Parathyroid adenoma (tissue), 2 donors: Measurements from ENCODE around the gene PGF.

Experiments used
- H2AFZ ChIP-seq: fragments of 300-600 bp; sonication (generic); one replicate; pipeline ENCODE4 v1.7.0; 2017; ENCODE audit warnings: antibody characterized with exemption, mild to moderate bottlenecking
- H3K27ac ChIP-seq: fragments of 300-600 bp; sonication (generic); one replicate; pipeline ENCODE4 v1.7.0; 2017
- H3K27me3 ChIP-seq: fragments of 300-600 bp; sonication (generic); one replicate; pipeline ENCODE4 v1.7.0; 2017; ENCODE audit warnings: low read length; ENCODE audit not compliant: control insufficient read depth, insufficient read depth
- H3K36me3 ChIP-seq: fragments of 300-600 bp; sonication (generic); one replicate; pipeline ENCODE4 v1.7.0; 2017; ENCODE audit warnings: low read length; ENCODE audit not compliant: control insufficient read depth, insufficient read depth
- H3K4me1 ChIP-seq: fragments of 300-600 bp; sonication (generic); one replicate; pipeline ENCODE4 v1.7.0; 2017; ENCODE audit warnings: control low read depth
- H3K4me2 ChIP-seq: fragments of 300-600 bp; sonication (generic); one replicate; pipeline ENCODE4 v1.7.0; 2017; ENCODE audit warnings: low read length
- H3K4me3 ChIP-seq: fragments of 300-600 bp; sonication (generic); one replicate; pipeline ENCODE4 v1.7.0; 2017; ENCODE audit warnings: low read depth, low read length
- H3K79me2 ChIP-seq: fragments of 300-600 bp; sonication (generic); one replicate; pipeline ENCODE4 v1.7.0; 2017; ENCODE audit warnings: control low read depth
- H3K9ac ChIP-seq: fragments of 300-600 bp; sonication (generic); one replicate; pipeline ENCODE4 v1.7.0; 2017; ENCODE audit warnings: mild to moderate bottlenecking
- H3K9me3 ChIP-seq: fragments of 300-600 bp; sonication (generic); one replicate; pipeline ENCODE4 v1.7.0; 2017; ENCODE audit warnings: low read length; ENCODE audit not compliant: control insufficient read depth
- TF ChIP-seq, protein P1 (sequence below): fragments of 300-600 bp; sonication (generic); IDR thresholded peaks from one replicate; pipeline ENCODE4 v1.7.0; 2017; ENCODE audit warnings: antibody characterized with exemption, mild to moderate bottlenecking
- donor health status: primary hyperparathyroidism.

The PGF gene

DNA sequence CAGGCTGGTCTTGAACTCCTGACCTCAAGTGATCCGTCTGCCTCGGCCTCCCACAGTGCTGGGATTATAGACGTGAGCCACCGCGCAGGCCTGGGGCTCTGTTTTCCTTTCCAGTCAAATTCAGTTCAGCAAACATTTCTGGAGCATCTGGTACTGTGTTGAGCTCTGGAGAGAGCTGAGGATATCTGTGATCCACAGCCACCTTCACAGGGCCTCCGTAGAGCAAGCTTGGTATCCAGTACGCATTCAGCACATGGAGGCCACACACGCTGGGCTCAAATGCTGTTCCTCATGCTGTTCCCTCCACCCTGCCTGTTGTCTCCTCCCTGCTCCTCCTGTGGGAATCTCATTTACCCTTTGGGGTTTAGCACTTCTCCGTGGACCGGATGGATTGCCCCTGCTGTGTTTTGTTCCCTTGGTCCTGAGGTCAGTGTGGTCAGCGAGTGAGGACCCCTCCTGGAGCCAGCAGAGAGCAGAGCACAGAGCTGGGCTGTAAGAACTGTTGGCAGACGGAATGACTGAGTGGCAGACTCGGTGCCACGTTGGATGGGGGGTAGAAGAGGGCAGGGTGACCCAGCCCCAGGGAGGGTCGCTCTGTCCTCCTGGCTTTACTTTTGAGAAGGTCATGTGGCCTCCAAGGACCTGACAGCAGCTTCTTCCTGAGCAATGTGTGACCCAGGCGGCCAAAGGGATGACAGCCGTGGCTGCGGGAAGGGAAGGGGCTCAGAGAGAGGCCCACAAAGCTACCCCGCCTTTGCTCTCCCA is 33.2 kb downstream of the PGF start:
- H3K27ac ChIP-seq = no peak overlapping the region
- H2AFZ ChIP-seq = peak overlapping the region; percentile 96
- no peaks in the 10 kb centered on the region for H3K36me3 ChIP-seq
- TF ChIP-seq, protein P1, sequence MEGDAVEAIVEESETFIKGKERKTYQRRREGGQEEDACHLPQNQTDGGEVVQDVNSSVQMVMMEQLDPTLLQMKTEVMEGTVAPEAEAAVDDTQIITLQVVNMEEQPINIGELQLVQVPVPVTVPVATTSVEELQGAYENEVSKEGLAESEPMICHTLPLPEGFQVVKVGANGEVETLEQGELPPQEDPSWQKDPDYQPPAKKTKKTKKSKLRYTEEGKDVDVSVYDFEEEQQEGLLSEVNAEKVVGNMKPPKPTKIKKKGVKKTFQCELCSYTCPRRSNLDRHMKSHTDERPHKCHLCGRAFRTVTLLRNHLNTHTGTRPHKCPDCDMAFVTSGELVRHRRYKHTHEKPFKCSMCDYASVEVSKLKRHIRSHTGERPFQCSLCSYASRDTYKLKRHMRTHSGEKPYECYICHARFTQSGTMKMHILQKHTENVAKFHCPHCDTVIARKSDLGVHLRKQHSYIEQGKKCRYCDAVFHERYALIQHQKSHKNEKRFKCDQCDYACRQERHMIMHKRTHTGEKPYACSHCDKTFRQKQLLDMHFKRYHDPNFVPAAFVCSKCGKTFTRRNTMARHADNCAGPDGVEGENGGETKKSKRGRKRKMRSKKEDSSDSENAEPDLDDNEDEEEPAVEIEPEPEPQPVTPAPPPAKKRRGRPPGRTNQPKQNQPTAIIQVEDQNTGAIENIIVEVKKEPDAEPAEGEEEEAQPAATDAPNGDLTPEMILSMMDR = no peak
- no peaks in the 10 kb centered on the region for H3K4me1 ChIP-seq
- peak overlapping the region; percentile 65 for H3K4me3 ChIP-seq
- no peaks in the 10 kb centered on the region for H3K27me3 ChIP-seq
- H3K79me2 ChIP-seq = no peaks in the 10 kb centered on the region
- H3K9ac ChIP-seq = no peak overlapping the region
- H3K4me2 ChIP-seq = peak overlapping the region; percentile 84
- no peaks in the 10 kb centered on the region for H3K9me3 ChIP-seq

DNA sequence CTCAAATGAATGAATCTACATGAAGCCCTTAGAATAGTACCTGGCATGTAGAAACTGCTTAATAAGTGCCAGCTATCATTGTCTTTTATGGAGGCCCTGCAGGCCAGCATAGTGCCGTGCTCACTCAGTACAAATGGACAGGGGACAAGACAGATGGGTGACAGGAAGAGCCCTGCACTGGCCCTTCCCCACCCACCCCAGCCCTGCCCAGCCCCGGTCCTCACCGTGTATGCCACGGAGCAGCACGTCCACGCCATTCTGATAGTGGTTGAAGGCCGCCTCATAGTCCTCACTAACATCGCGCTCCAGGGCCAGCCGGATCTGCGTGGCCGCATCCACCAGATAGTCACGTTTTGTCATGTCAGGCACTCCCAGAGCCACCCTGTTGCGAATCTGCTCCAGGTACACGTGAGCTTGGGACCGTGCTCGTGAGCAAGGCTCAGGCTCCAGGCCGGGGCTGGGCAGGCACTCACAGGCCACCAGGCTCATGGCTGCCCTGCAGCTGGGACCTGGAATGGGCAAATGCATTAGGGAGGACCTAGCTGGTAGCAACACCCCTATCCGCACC is 34.3 kb downstream of the PGF start:
- TF ChIP-seq, protein P1 = no peak
- Histone ChIP-seq H3K4me1 (no peaks in the 10 kb centered on the region), H2AFZ (no peak overlapping the region), H3K27me3 (no peaks in the 10 kb centered on the region), H3K4me3 (no peak overlapping the region), H3K9ac (no peak overlapping the region), H3K27ac (no peak overlapping the region), H3K36me3 (no peaks in the 10 kb centered on the region), H3K79me2 (no peaks in the 10 kb centered on the region), H3K9me3 (no peaks in the 10 kb centered on the region), H3K4me2 (no peak overlapping the region)

DNA sequence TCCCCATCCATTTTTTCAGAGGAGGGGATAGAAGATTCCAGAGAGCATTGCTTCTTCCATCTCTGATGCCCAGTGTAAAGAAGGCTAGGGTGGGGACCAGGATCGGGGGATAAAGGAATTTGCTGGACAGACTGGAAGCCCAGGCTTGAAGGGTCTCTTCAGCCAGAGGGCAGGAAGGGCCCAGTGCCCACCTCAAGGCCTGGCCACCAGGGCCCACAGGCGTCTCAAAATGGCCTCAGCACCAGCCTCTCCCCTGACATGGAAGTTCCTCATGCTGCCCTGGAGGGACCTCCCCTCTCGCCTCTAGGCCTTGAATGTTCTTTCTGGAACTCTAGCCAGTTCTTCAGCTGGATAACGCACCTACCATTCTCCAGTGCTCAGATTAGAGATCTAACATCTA is 35.1 kb downstream of the PGF start:
- H3K27me3 ChIP-seq = no peaks in the 10 kb centered on the region
- H2AFZ ChIP-seq = no peak overlapping the region
- H3K9ac ChIP-seq = no peak overlapping the region
- TF ChIP-seq, protein P1 = no peak
- H3K36me3 ChIP-seq = no peaks in the 10 kb centered on the region
- no peak overlapping the region for H3K4me3 ChIP-seq
- no peaks in the 10 kb centered on the region for H3K4me1 ChIP-seq
- H3K27ac ChIP-seq = no peak overlapping the region
- no peaks in the 10 kb centered on the region for H3K79me2 ChIP-seq
- H3K4me2 ChIP-seq = no peak overlapping the region
- no peaks in the 10 kb centered on the region for H3K9me3 ChIP-seq

DNA sequence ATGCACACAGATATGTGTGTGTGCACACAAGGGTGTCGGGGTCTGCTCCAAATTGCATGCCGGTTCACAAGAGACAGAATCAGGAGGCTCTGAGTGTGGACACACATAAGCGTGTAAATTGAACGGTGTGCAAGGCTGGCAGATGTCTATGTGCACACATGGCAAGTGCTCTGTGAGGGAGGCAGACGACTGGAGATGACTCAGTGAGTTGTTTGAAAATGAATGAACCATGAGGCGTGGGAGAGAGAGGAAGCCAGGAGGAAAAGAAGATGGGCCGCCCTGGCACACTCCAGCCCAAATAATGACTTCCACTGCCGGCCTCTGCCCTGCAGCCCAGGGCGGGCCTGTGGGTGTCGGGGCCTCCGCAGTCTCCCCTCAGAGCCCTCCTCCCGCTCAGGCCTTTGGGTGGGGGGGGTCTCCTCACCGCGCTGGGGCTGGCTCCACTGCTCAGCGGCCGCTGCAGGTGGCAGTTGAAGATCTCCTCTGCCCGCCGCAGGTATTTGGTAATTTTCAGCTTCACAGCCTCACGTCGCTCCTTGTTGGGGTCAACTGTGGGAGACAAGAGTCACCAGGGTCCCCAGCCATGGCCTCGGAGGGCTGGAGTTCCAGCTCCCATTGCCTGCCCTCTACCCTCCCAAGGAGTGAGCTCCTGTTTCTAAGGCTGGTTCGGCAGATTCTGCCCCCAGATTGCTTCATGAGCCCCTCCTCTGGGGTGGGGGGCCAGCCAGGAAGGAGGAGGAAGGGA is 35.8 kb downstream of the PGF start:
- TF ChIP-seq, protein P1 = no peak
- no peak overlapping the region for H3K4me3 ChIP-seq
- H3K27me3 ChIP-seq = no peaks in the 10 kb centered on the region
- H3K27ac ChIP-seq = no peak overlapping the region
- H2AFZ ChIP-seq = no peak overlapping the region
- no peaks in the 10 kb centered on the region for H3K36me3 ChIP-seq
- H3K4me2 ChIP-seq = no peak overlapping the region
- no peaks in the 10 kb centered on the region for H3K4me1 ChIP-seq
- H3K79me2 ChIP-seq = no peaks in the 10 kb centered on the region
- H3K9ac ChIP-seq = no peak overlapping the region
- H3K9me3 ChIP-seq = no peaks in the 10 kb centered on the region
